Measurements from ENCODE around the gene GATA2. TPM values are rescaled to one million over a fixed set of nuclear protein-coding genes. Genes with fewer than 3 reads are reported as not detected.

Gene GATA2
- polyA plus RNA-seq, 1 donor, result 1.9 TPM

GRCh38 chr3:128518587-128519490, 25.8 kb upstream of the GATA2 start:
- Histone ChIP-seq H3K27ac (ENCODE audit: low read length) (no peak overlapping the region), H3K4me1 (ENCODE audit: control insufficient read depth, insufficient read depth, low read length) (no peaks in the 10 kb centered on the region), H3K36me3 (ENCODE audit: control insufficient read depth, insufficient read depth, low read length) (no peaks in the 10 kb centered on the region), H3K27me3 (ENCODE audit: control insufficient read depth, insufficient read depth, low read length) (peaks cover 42% of the 10 kb centered on the region), H3K9me3 (ENCODE audit: control insufficient read depth, low read depth, low read length) (no peaks in the 10 kb centered on the region), H3K4me3 (ENCODE audit: low read length) (no peak overlapping the region)
- WGBS (ENCODE audit: insufficient coverage, low lambda C conversion rate), result no CpG with 5 or more reads among the region's 12 CpGs
- DNase-seq, result no peak

- no peaks in the 10 kb centered on the region for H3K36me3 ChIP-seq (ENCODE audit: control insufficient read depth, insufficient read depth, low read length)
- no CpG with 5 or more reads among the region's 4 CpGs for WGBS (ENCODE audit: insufficient coverage, low lambda C conversion rate)
- H3K9me3 ChIP-seq (ENCODE audit: control insufficient read depth, low read depth, low read length), result no peaks in the 10 kb centered on the region
- no peak for DNase-seq
- no peak overlapping the region for H3K27ac ChIP-seq (ENCODE audit: low read length)
- peaks cover 37% of the 10 kb centered on the region for H3K27me3 ChIP-seq (ENCODE audit: control insufficient read depth, insufficient read depth, low read length)
- H3K4me3 ChIP-seq (ENCODE audit: low read length), result no peak overlapping the region
- no peaks in the 10 kb centered on the region for H3K4me1 ChIP-seq (ENCODE audit: control insufficient read depth, insufficient read depth, low read length)
Observed at GRCh38 chr3:128517648-128518047, 24.6 kb upstream of the GATA2 start.

- no peak overlapping the region for H3K27ac ChIP-seq (ENCODE audit: low read length)
- no peaks in the 10 kb centered on the region for H3K4me1 ChIP-seq (ENCODE audit: control insufficient read depth, insufficient read depth, low read length)
- no peaks in the 10 kb centered on the region for H3K9me3 ChIP-seq (ENCODE audit: control insufficient read depth, low read depth, low read length)
- no peak overlapping the region for H3K4me3 ChIP-seq (ENCODE audit: low read length)
- 88% methylated on average over 1 of the region's 1 CpG for WGBS (ENCODE audit: insufficient coverage, low lambda C conversion rate)
- H3K36me3 ChIP-seq (ENCODE audit: control insufficient read depth, insufficient read depth, low read length), result no peaks in the 10 kb centered on the region
- DNase-seq, result no peak
- peaks cover 24% of the 10 kb centered on the region for H3K27me3 ChIP-seq (ENCODE audit: control insufficient read depth, insufficient read depth, low read length)
Observed at GRCh38 chr3:128515967-128516366, 23.0 kb upstream of the GATA2 start.

- H3K36me3 ChIP-seq (ENCODE audit: control insufficient read depth, insufficient read depth, low read length), result no peaks in the 10 kb centered on the region
- no CpG with 5 or more reads among the region's 5 CpGs for WGBS (ENCODE audit: insufficient coverage, low lambda C conversion rate)
- no peaks in the 10 kb centered on the region for H3K4me1 ChIP-seq (ENCODE audit: control insufficient read depth, insufficient read depth, low read length)
- H3K27ac ChIP-seq (ENCODE audit: low read length), result no peak overlapping the region
- H3K9me3 ChIP-seq (ENCODE audit: control insufficient read depth, low read depth, low read length), result no peaks in the 10 kb centered on the region
- no peak overlapping the region for H3K4me3 ChIP-seq (ENCODE audit: low read length)
- no peak for DNase-seq
- H3K27me3 ChIP-seq (ENCODE audit: control insufficient read depth, insufficient read depth, low read length), result peaks cover 33% of the 10 kb centered on the region
Observed at GRCh38 chr3:128508852-128509251, 15.9 kb upstream of the GATA2 start.

- no peaks in the 10 kb centered on the region for H3K9me3 ChIP-seq (ENCODE audit: control insufficient read depth, low read depth, low read length)
- H3K4me1 ChIP-seq (ENCODE audit: control insufficient read depth, insufficient read depth, low read length), result no peaks in the 10 kb centered on the region
- H3K36me3 ChIP-seq (ENCODE audit: control insufficient read depth, insufficient read depth, low read length), result no peaks in the 10 kb centered on the region
- no peak for DNase-seq
- no peak overlapping the region for H3K4me3 ChIP-seq (ENCODE audit: low read length)
- H3K27me3 ChIP-seq (ENCODE audit: control insufficient read depth, insufficient read depth, low read length), result peaks cover 36% of the 10 kb centered on the region
- H3K27ac ChIP-seq (ENCODE audit: low read length), result no peak overlapping the region
- WGBS (ENCODE audit: insufficient coverage, low lambda C conversion rate), result no CpG with 5 or more reads among the region's 2 CpGs
Observed at GRCh38 chr3:128506754-128507153, 13.8 kb upstream of the GATA2 start.

GRCh38 chr3:128505771-128506170, 12.8 kb upstream of the GATA2 start:
- peaks cover 40% of the 10 kb centered on the region for H3K27me3 ChIP-seq (ENCODE audit: control insufficient read depth, insufficient read depth, low read length)
- H3K4me1 ChIP-seq (ENCODE audit: control insufficient read depth, insufficient read depth, low read length), result no peaks in the 10 kb centered on the region
- no CpG with 5 or more reads among the region's 3 CpGs for WGBS (ENCODE audit: insufficient coverage, low lambda C conversion rate)
- no peaks in the 10 kb centered on the region for H3K36me3 ChIP-seq (ENCODE audit: control insufficient read depth, insufficient read depth, low read length)
- DNase-seq, result no peak
- no peak overlapping the region for H3K4me3 ChIP-seq (ENCODE audit: low read length)
- H3K9me3 ChIP-seq (ENCODE audit: control insufficient read depth, low read depth, low read length), result no peaks in the 10 kb centered on the region
- H3K27ac ChIP-seq (ENCODE audit: low read length), result no peak overlapping the region

DNA sequence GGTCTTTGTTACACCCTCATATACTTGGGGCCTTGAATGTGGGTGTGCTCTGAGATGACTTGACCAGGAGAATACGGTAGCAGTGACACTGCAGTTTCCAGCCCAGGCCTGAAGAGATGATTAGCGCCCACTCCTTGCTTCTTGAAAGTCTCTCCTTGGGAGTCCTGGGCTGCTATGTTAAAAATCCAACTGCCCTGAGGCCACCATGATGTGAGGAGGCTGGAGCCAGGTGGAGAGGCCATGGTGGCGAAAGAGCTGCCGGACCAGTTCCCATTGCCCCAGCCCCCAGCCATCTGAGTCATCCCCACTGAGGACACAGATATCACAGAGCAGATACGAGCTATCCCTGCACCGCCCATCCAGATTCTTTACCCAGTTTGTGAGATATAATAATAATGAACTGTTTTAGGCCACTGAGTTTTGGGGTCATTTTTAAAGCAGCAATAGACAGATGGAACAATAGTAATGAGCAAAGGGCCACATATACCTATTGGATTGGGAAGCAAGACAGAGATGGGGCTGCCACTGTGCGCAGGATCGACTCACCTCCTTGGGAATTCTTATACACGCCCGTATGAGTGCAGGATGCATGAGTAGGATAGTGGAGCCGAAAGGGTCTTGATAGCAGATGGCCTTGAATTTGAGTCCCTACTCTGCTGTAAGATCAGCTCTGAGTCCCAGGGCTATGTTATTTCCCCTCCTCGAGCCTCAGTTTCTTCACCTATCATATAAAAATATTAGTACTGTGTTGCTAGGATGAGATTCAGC, 12.1 kb upstream of the GATA2 start:
- no peak overlapping the region for H3K27ac ChIP-seq (ENCODE audit: low read length)
- H3K9me3 ChIP-seq (ENCODE audit: control insufficient read depth, low read depth, low read length), result no peaks in the 10 kb centered on the region
- no CpG with 5 or more reads among the region's 12 CpGs for WGBS (ENCODE audit: insufficient coverage, low lambda C conversion rate)
- peaks cover 44% of the 10 kb centered on the region for H3K27me3 ChIP-seq (ENCODE audit: control insufficient read depth, insufficient read depth, low read length)
- H3K36me3 ChIP-seq (ENCODE audit: control insufficient read depth, insufficient read depth, low read length), result no peaks in the 10 kb centered on the region
- no peak for DNase-seq
- H3K4me3 ChIP-seq (ENCODE audit: low read length), result no peak overlapping the region
- H3K4me1 ChIP-seq (ENCODE audit: control insufficient read depth, insufficient read depth, low read length), result no peaks in the 10 kb centered on the region

DNA sequence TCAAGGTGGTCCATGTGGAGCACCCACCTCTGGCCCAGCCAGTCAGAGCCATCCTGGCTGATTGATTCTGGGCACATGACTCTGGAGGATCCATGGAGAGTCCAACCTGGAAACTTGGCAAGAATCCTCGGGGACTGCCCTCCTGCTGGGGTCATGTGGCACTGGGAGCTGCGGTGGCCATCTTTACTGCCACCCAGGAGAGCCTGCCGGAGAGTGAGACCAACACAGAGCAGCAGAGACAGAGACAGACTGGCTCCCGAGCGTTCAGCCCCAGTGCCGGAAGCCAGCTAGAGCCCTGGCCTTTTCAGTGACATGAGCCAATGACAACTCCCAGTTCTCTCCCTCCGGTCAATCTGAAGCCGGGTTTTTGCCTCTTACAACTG, 11.5 kb upstream of the GATA2 start:
- no CpG with 5 or more reads among the region's 8 CpGs for WGBS (ENCODE audit: insufficient coverage, low lambda C conversion rate)
- DNase-seq, result no peak

GRCh38 chr3:128503751-128504532, 10.9 kb upstream of the GATA2 start:
- 80% methylated on average over 1 of the region's 10 CpGs for WGBS (ENCODE audit: insufficient coverage, low lambda C conversion rate)
- H3K4me3 ChIP-seq (ENCODE audit: low read length), result no peak overlapping the region
- no peaks in the 10 kb centered on the region for H3K9me3 ChIP-seq (ENCODE audit: control insufficient read depth, low read depth, low read length)
- H3K27ac ChIP-seq (ENCODE audit: low read length), result no peak overlapping the region
- H3K27me3 ChIP-seq (ENCODE audit: control insufficient read depth, insufficient read depth, low read length), result peaks cover 48% of the 10 kb centered on the region
- no peak for DNase-seq
- no peaks in the 10 kb centered on the region for H3K36me3 ChIP-seq (ENCODE audit: control insufficient read depth, insufficient read depth, low read length)
- H3K4me1 ChIP-seq (ENCODE audit: control insufficient read depth, insufficient read depth, low read length), result no peaks in the 10 kb centered on the region

More for the DNA sequence above, 11.5 kb upstream of the GATA2 start:
- Histone ChIP-seq H3K4me3 (ENCODE audit: low read length) (no peak overlapping the region), H3K36me3 (ENCODE audit: control insufficient read depth, insufficient read depth, low read length) (no peaks in the 10 kb centered on the region), H3K9me3 (ENCODE audit: control insufficient read depth, low read depth, low read length) (no peaks in the 10 kb centered on the region), H3K4me1 (ENCODE audit: control insufficient read depth, insufficient read depth, low read length) (no peaks in the 10 kb centered on the region), H3K27me3 (ENCODE audit: control insufficient read depth, insufficient read depth, low read length) (peaks cover 48% of the 10 kb centered on the region), H3K27ac (ENCODE audit: low read length) (no peak overlapping the region)

DNA sequence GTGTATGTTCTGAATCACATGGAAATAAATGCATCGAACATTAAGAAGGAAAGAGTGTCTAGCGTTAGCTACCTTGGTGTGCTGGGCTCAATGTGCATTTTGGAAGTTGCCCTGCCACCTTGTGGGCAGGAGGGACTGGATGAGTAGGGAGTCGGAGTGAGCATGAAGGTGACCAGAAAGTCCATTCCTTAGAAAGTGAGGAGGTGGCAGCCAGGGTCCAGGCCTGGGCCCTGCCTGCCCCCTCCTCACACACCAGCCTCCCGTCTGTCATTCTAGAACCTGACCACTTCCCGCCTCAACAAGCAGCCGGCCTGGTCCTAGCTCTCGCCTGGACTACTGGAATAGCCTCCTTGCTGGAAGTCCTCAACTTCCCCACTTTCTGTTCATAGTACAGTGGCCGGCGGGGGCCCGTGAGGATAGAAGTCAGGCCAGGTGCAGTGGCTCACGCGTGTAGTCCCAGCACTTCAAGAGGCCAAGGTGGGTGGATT, 10.2 kb upstream of the GATA2 start:
- no CpG with 5 or more reads among the region's 12 CpGs for WGBS (ENCODE audit: insufficient coverage, low lambda C conversion rate)
- no peaks in the 10 kb centered on the region for H3K9me3 ChIP-seq (ENCODE audit: control insufficient read depth, low read depth, low read length)
- peaks cover 53% of the 10 kb centered on the region for H3K27me3 ChIP-seq (ENCODE audit: control insufficient read depth, insufficient read depth, low read length)
- H3K27ac ChIP-seq (ENCODE audit: low read length), result no peak overlapping the region
- H3K4me3 ChIP-seq (ENCODE audit: low read length), result no peak overlapping the region
- no peak for DNase-seq
- no peaks in the 10 kb centered on the region for H3K36me3 ChIP-seq (ENCODE audit: control insufficient read depth, insufficient read depth, low read length)
- no peaks in the 10 kb centered on the region for H3K4me1 ChIP-seq (ENCODE audit: control insufficient read depth, insufficient read depth, low read length)

All from large intestine (tissue), 3 donors.